Pons (tissue), 1 donor: Measurements from ENCODE around the gene PTPN1.
"Not testable (repeated sequence)": the region's sequence is repeated elsewhere in the genome, so short reads cannot be mapped to it uniquely, and the experiment has no call there.

Source experiments
- DNase-seq: peaks from one replicate; pipeline ENCODE4 v3.0.0-alpha.2; 2016; ENCODE audit warnings: low spot score

The PTPN1 gene

GRCh38 chr20:50558483-50558925 is 48.3 kb downstream of the PTPN1 start:
- no peak for DNase-seq

- no peak for DNase-seq
Measured at GRCh38 chr20:50559149-50559548, 49.0 kb downstream of the PTPN1 start.

- no peak for DNase-seq
Measured at GRCh38 chr20:50559856-50560638, 49.9 kb downstream of the PTPN1 start.

GRCh38 chr20:50560867-50561266 is 50.7 kb downstream of the PTPN1 start:
- DNase-seq: no peak

- DNase-seq: no peak
Measured at GRCh38 chr20:50561379-50562078, 51.3 kb downstream of the PTPN1 start.

GRCh38 chr20:50562262-50562701 is 52.1 kb downstream of the PTPN1 start:
- DNase-seq: no peak

- no peak for DNase-seq
Measured at GRCh38 chr20:50563133-50563944, 53.2 kb downstream of the PTPN1 start.

GRCh38 chr20:50565383-50565782 is 55.2 kb downstream of the PTPN1 start:
- no peak for DNase-seq

GRCh38 chr20:50565871-50566270 is 55.7 kb downstream of the PTPN1 start:
- DNase-seq: no peak

- no peak for DNase-seq
Measured at GRCh38 chr20:50567860-50568548, 57.8 kb downstream of the PTPN1 start.

- no peak for DNase-seq
Measured at GRCh38 chr20:50568549-50568942, 58.4 kb downstream of the PTPN1 start.

GRCh38 chr20:50569487-50569863 is 59.3 kb downstream of the PTPN1 start:
- not testable (repeated sequence) for DNase-seq

GRCh38 chr20:50569864-50570836 is 60.0 kb downstream of the PTPN1 start:
- DNase-seq: no peak

GRCh38 chr20:50571466-50571865 is 61.3 kb downstream of the PTPN1 start:
- DNase-seq: no peak

- peak; percentile 59 for DNase-seq
Measured at GRCh38 chr20:50572938-50573777, 63.0 kb downstream of the PTPN1 start.

- DNase-seq: no peak
Measured at GRCh38 chr20:50574108-50574507, 63.9 kb downstream of the PTPN1 start.

GRCh38 chr20:50574586-50574985 is 64.4 kb downstream of the PTPN1 start:
- no peak for DNase-seq

- DNase-seq: peak; percentile 46
Measured at GRCh38 chr20:50575865-50576720, 65.9 kb downstream of the PTPN1 start.
